Natural killer cell (primary cell): ENCODE data around the gene CHCHD10. TPM values are rescaled to one million over a fixed set of nuclear protein-coding genes. Genes with fewer than 3 reads are reported as not detected.

Experiments
- ATAC-seq, 3 donors: fragments of 150-1000 bp in 2 of 3; fragments of 200-7000 bp in 1 of 3; cut with Tn5 transposase; 1 replicate in 1 of 3; 2 replicates in 2 of 3; pipeline ENCODE4 v1.10.0; 2021; ENCODE audit warnings: mild to moderate bottlenecking in 2 of 3, moderate library complexity in 2 of 3
- DNase-seq, 2 donors: peaks; one replicate each; pipeline versions ENCODE4 v3.0.0 to v3.0.0-alpha.2; 2013 to 2021; ENCODE audit warnings: mixed read lengths in 1 of 2
- H3K27ac ChIP-seq: one replicate; pipeline ENCODE4 v1.5.1; 2013; ENCODE audit warnings: mild to moderate bottlenecking, low read length
- H3K27me3 ChIP-seq: one replicate; pipeline ENCODE4 v1.6.1; 2013; ENCODE audit warnings: low read length; ENCODE audit not compliant: control insufficient read depth, insufficient read depth
- H3K36me3 ChIP-seq: one replicate; pipeline ENCODE4 v1.6.1; 2013; ENCODE audit warnings: low read length; ENCODE audit not compliant: control insufficient read depth, insufficient read depth
- H3K4me1 ChIP-seq: one replicate; pipeline ENCODE4 v1.6.1; 2013; ENCODE audit warnings: low read length; ENCODE audit not compliant: control insufficient read depth, insufficient read depth
- H3K4me3 ChIP-seq: one replicate; pipeline ENCODE4 v1.5.1; 2013; ENCODE audit warnings: low read length
- H3K9me3 ChIP-seq: one replicate; pipeline ENCODE4 v1.6.1; 2013; ENCODE audit warnings: low read length; ENCODE audit not compliant: control insufficient read depth, insufficient read depth
- H3K27ac Mint-ChIP-seq, 2 donors: one replicate each; pipeline ENCODE4 v1.8.0; 2022; ENCODE audit warnings: mild to moderate bottlenecking in 2 of 2, mixed read lengths in 2 of 2, moderate library complexity in 1 of 2
- H3K27me3 Mint-ChIP-seq, 2 donors: one replicate each; pipeline ENCODE4 v1.8.0; 2022; ENCODE audit warnings: low read depth in 2 of 2, mixed read lengths in 2 of 2
- H3K36me3 Mint-ChIP-seq: one replicate; pipeline ENCODE4 v1.8.0; 2022; ENCODE audit warnings: mixed read lengths
- H3K4me1 Mint-ChIP-seq, 2 donors: one replicate each; pipeline ENCODE4 v1.8.0; 2022; ENCODE audit warnings: mixed read lengths in 2 of 2
- H3K4me3 Mint-ChIP-seq: one replicate; pipeline ENCODE4 v1.8.0; 2022; ENCODE audit warnings: mild to moderate bottlenecking, moderate library complexity, mixed read lengths
- H3K9me3 Mint-ChIP-seq, 2 donors: one replicate each; pipeline ENCODE4 v1.8.0; 2022; ENCODE audit warnings: mixed read lengths in 2 of 2
- WGBS: methylation state at CpG from one replicate; pipeline ENCODE4 v1.1.7; 2013; ENCODE audit warnings: missing lambda C conversion rate; ENCODE audit not compliant: insufficient coverage; 5-methylcytosine and 5-hydroxymethylcytosine counted together
- intact Hi-C: fragments of 100-400 bp; cut with micrococcal nuclease; formaldehyde crosslinking; loops from one replicate; pipeline ENCODE4 v1.14.2; 2022
- total RNA-seq, 4 donors: library from RNA; stranded (reverse); fragments of 120-200 nt in 1 of 4; gene quantifications; one replicate each; pipeline versions ENCODE4 v1.2.3 to v1.2.4, GENCODE V29; 2013 to 2022
- TF ChIP-seq, protein P1 (sequence below): fragments of 200-600 bp; IDR thresholded peaks from one replicate; pipeline ENCODE4 v1.8.0; 2022; ENCODE audit warnings: antibody characterized with exemption

The CHCHD10 gene
- total RNA-seq, 3 donors from 2014 or later (not counting 1 experiment from before 2014, with no cell fraction given) = 9.3 to 22.5 (median 13.8) TPM

DNA sequence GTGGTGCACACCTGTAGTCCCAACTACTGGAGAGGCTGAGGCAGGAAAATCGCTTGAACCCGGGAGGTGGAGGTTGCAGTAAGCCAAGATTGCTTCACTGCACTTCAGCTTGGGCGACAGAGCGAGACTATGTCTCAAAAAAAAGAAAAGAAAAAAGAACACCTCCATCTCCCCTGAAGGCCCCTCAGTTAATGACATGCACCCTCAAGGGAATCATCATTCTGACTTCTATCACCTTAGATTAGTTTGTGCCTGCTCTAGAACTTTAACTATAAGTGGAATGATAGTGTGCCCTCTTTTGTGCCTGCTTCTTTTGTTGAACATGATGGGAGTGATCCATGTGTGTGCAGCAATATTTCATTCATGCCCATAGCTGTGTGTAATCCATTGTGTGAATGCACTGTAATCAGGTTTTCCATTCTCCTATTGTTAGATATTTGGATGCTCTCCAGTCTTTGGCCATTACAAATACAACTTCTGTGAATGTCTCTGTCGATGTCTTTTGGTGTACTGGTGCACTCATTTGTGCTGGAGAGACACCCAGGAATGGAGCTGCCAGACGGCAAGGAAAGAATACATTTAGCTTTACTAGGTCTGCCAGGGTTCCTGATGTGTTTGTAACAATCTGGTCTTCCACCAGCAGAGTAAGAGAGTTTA, 12.7 kb downstream of the CHCHD10 start:
- peaks cover 22% of the 10 kb centered on the region for H3K4me1 ChIP-seq
- H3K27me3 Mint-ChIP-seq = no peaks in the 10 kb centered on the region
- WGBS = 83% methylated on average over 6 of the region's 6 CpGs
- no peaks in the 10 kb centered on the region for H3K9me3 Mint-ChIP-seq
- no peak overlapping the region for H3K27ac ChIP-seq
- TF ChIP-seq, protein P1, sequence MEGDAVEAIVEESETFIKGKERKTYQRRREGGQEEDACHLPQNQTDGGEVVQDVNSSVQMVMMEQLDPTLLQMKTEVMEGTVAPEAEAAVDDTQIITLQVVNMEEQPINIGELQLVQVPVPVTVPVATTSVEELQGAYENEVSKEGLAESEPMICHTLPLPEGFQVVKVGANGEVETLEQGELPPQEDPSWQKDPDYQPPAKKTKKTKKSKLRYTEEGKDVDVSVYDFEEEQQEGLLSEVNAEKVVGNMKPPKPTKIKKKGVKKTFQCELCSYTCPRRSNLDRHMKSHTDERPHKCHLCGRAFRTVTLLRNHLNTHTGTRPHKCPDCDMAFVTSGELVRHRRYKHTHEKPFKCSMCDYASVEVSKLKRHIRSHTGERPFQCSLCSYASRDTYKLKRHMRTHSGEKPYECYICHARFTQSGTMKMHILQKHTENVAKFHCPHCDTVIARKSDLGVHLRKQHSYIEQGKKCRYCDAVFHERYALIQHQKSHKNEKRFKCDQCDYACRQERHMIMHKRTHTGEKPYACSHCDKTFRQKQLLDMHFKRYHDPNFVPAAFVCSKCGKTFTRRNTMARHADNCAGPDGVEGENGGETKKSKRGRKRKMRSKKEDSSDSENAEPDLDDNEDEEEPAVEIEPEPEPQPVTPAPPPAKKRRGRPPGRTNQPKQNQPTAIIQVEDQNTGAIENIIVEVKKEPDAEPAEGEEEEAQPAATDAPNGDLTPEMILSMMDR = no peak
- H3K36me3 Mint-ChIP-seq = no peaks in the 10 kb centered on the region
- H3K4me3 Mint-ChIP-seq = no peak overlapping the region
- H3K9me3 ChIP-seq = no peaks in the 10 kb centered on the region
- DNase-seq (no peak), ATAC-seq (no peak)
- H3K4me3 ChIP-seq = no peak overlapping the region
- H3K36me3 ChIP-seq = no peaks in the 10 kb centered on the region
- intact Hi-C loops = no loop called here
- H3K4me1 Mint-ChIP-seq = peaks cover 7 to 12% of the 10 kb centered on the region in 2 donors
- H3K27ac Mint-ChIP-seq = no peak overlapping the region
- H3K27me3 ChIP-seq = no peaks in the 10 kb centered on the region

DNA sequence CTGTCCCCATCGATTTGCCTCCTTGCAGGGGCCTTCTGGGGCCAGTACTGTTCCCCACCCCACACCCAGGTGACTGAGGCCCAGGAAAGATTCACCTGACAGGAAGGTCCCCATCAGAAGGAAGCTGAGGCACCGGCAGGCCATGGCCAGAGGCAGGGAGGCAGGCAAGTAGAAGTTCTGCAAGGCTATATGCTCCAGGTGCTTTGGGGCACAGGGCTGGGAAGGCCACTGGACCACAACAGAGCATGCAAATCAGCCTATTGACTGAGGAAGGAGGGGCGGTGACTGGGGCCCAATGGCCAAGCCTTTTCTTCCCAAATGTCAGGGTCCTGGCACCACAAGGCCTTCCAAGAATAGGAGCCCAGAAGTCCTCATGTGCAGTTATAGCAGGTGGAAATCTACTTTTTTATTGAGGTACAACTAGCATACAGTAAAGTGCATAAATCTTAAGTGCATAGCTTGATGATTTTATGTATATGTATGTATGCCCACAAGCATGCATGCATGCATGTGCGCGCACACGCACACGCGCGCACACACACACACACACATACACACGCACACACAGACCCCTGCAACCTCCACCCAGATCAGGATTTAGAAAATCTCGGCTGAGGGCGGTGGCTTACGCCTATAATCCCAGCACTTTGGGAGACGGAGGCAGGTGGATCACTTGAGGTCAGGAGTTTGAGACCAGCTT, 13.4 kb downstream of the CHCHD10 start, which contains the start of gene VPREB3:
TSS of gene VPREB3 (minus strand) at position 206 of the 700 bp plus-strand sequence. CDS start at position 144, 62 bp downstream.
- H3K27me3 ChIP-seq = no peaks in the 10 kb centered on the region
- no peak for ATAC-seq
- TF ChIP-seq, protein P1 = no peak
- peaks cover 26% of the 10 kb centered on the region for H3K4me1 ChIP-seq
- intact Hi-C loops = no loop called here
- no peaks in the 10 kb centered on the region for H3K36me3 Mint-ChIP-seq
- H3K27me3 Mint-ChIP-seq = no peaks in the 10 kb centered on the region
- 83% methylated on average over 14 of the region's 14 CpGs for WGBS
- H3K9me3 Mint-ChIP-seq = no peaks in the 10 kb centered on the region
- no peaks in the 10 kb centered on the region for H3K9me3 ChIP-seq
- H3K4me3 Mint-ChIP-seq = peak within 1 kb of the TSS; percentile 40
- H3K4me3 ChIP-seq = peak within 1 kb of the TSS; percentile 36
- H3K27ac ChIP-seq = peak within 1 kb of the TSS; percentile 76
- H3K4me1 Mint-ChIP-seq = peaks cover 14 to 19% of the 10 kb centered on the region in 2 donors
- no peak within 1 kb of the TSS for H3K27ac Mint-ChIP-seq
- no peak for DNase-seq
- no peaks in the 10 kb centered on the region for H3K36me3 ChIP-seq

DNA sequence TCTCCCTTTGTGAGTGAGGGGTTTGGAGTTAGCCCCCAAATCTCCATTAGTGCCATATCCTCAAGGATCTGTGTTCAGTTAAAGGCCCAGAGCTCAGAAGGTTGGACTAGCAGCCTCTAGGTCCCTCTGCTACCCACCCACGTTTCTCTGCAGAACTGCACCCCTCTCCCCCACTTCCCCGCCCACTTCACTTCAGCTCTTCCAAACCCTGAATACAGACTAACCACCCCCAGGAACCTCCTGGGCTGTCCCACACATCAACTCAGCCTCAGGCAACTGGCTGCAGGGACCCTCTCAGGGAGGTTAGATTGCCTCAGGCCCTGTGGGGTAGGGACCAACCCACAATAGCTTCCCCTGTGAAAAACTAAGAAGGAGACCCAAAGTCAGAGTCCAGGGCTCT, 14.4 kb downstream of the CHCHD10 start:
- Histone ChIP-seq H3K4me3 (peak overlapping the region; percentile 36), H3K9me3 (no peaks in the 10 kb centered on the region), H3K36me3 (no peaks in the 10 kb centered on the region), H3K4me1 (peaks cover 26% of the 10 kb centered on the region), H3K27me3 (no peaks in the 10 kb centered on the region), H3K27ac (peak overlapping the region; percentile 76)
- 56% methylated on average over 2 of the region's 2 CpGs for WGBS
- intact Hi-C loops = no loop called here
- Mint-ChIP-seq H3K27me3 (no peaks in the 10 kb centered on the region), H3K36me3 (no peaks in the 10 kb centered on the region), H3K4me1 (peaks cover 14 to 19% of the 10 kb centered on the region in 2 donors), H3K4me3 (peak overlapping the region; percentile 40), H3K9me3 (no peaks in the 10 kb centered on the region), H3K27ac (no peak overlapping the region)
- TF ChIP-seq, protein P1 = no peak
- no peak for ATAC-seq
- DNase-seq = no peak
